Measurements from ENCODE around the gene FOSB.

GRCh38 chr19:45451850-45452387 is 15.9 kb upstream of the FOSB start:
- TF ChIP-seq EP300 (conservative IDR thresholded peaks at IDR 0.05; ENCODE audit: poor library complexity, severe bottlenecking) (no peak), TAF1 (IDR thresholded peaks at IDR 0.05; ENCODE audit: low read depth) (no peak), POLR2AphosphoS5 (IDR thresholded peaks at IDR 0.05) (no peak)
- TF ChIP-seq, protein P1, sequence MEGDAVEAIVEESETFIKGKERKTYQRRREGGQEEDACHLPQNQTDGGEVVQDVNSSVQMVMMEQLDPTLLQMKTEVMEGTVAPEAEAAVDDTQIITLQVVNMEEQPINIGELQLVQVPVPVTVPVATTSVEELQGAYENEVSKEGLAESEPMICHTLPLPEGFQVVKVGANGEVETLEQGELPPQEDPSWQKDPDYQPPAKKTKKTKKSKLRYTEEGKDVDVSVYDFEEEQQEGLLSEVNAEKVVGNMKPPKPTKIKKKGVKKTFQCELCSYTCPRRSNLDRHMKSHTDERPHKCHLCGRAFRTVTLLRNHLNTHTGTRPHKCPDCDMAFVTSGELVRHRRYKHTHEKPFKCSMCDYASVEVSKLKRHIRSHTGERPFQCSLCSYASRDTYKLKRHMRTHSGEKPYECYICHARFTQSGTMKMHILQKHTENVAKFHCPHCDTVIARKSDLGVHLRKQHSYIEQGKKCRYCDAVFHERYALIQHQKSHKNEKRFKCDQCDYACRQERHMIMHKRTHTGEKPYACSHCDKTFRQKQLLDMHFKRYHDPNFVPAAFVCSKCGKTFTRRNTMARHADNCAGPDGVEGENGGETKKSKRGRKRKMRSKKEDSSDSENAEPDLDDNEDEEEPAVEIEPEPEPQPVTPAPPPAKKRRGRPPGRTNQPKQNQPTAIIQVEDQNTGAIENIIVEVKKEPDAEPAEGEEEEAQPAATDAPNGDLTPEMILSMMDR (IDR thresholded peaks at IDR 0.05; ENCODE audit: poor library complexity, severe bottlenecking): no peak
